Measurements from ENCODE around the gene SMAD7. TPM values are rescaled to one million over a fixed set of nuclear protein-coding genes. Genes with fewer than 3 reads are reported as not detected.
A peak's percentile ranks its signal among the peaks of the same experiment; 100 is the strongest.

The SMAD7 gene
- total RNA-seq, 5 donors from 2014 or later (not counting 1 experiment from before 2014, with no cell fraction given) = 28.5 to 138 (median 57.7) TPM

- Mint-ChIP-seq H3K36me3 (peaks cover 33% of the 10 kb centered on the region), H3K9me3 (no peaks in the 10 kb centered on the region), H3K27ac (no peak overlapping the region), H3K4me3 (no peak overlapping the region), H3K27me3 (no peaks in the 10 kb centered on the region), H3K4me1 (peaks cover 44 to 53% (median 48%) of the 10 kb centered on the region in 3 donors)
- POLR2A ChIA-PET = interaction anchor here in 1 of 2 donors (1.0 kb wide), 1 partner anchor 34 kb away, joined by 3 read pairs; no protein-coding TSS in a partner anchor
- WGBS (ENCODE audit: insufficient coverage) = 100% methylated on average over 1 of the region's 3 CpGs
- H3K9me3 ChIP-seq = no peaks in the 10 kb centered on the region
- H3K4me1 ChIP-seq (ENCODE audit: control insufficient read depth in 1 of 2, extremely low read depth in 1 of 2, insufficient read depth in 2 of 2, low read length in 2 of 2) = peaks cover 18 to 29% of the 10 kb centered on the region in 2 experiments
- DNase-seq = no peak
- CTCF ChIA-PET = no interaction called here
- H3K4me3 ChIP-seq (ENCODE audit: control insufficient read depth in 1 of 2, extremely low read depth in 1 of 2, low read length in 1 of 2) = no peak overlapping the region
- ATAC-seq (replicated peaks in 1 of 4) = no peak
- H3K27ac ChIP-seq (ENCODE audit: low read length) = no peak overlapping the region
- H3K27me3 ChIP-seq (replicated peaks in 1 of 2; ENCODE audit: control insufficient read depth in 2 of 2, extremely low read depth in 1 of 2, insufficient read depth in 2 of 2, low read length in 1 of 2) = no peaks in the 10 kb centered on the region
- peaks cover 9 to 24% of the 10 kb centered on the region in 2 donors for H3K36me3 ChIP-seq (ENCODE audit: control insufficient read depth in 2 of 2, extremely low read depth in 1 of 2, insufficient read depth in 1 of 2, low read length in 1 of 2)
Measured at GRCh38 chr18:48919547-48919946, 31.2 kb downstream of the SMAD7 start.

- no peak for DNase-seq
- H3K4me3 Mint-ChIP-seq = no peak overlapping the region
- 100% methylated on average over 3 of the region's 9 CpGs for WGBS (ENCODE audit: insufficient coverage)
Measured at GRCh38 chr18:48918660-48919456, 31.9 kb downstream of the SMAD7 start.

GRCh38 chr18:48917579-48918517 is 32.9 kb downstream of the SMAD7 start:
- Mint-ChIP-seq H3K27ac (peak overlapping the region in 1 of 2 donors; percentile 52), H3K4me3 (no peak overlapping the region), H3K36me3 (peaks cover 22% of the 10 kb centered on the region), H3K27me3 (no peaks in the 10 kb centered on the region), H3K4me1 (peaks cover 33 to 44% (median 36%) of the 10 kb centered on the region in 3 donors), H3K9me3 (no peaks in the 10 kb centered on the region)
- ATAC-seq (replicated peaks in 1 of 4) = no peak
- Histone ChIP-seq H3K4me1 (ENCODE audit: control insufficient read depth in 1 of 2, extremely low read depth in 1 of 2, insufficient read depth in 2 of 2, low read length in 2 of 2) (peaks cover 4 to 19% of the 10 kb centered on the region in 2 experiments), H3K4me3 (ENCODE audit: control insufficient read depth in 1 of 2, extremely low read depth in 1 of 2, low read length in 1 of 2) (no peak overlapping the region), H3K27ac (ENCODE audit: low read length) (no peak overlapping the region), H3K27me3 (replicated peaks in 1 of 2; ENCODE audit: control insufficient read depth in 2 of 2, extremely low read depth in 1 of 2, insufficient read depth in 2 of 2, low read length in 1 of 2) (no peaks in the 10 kb centered on the region), H3K36me3 (ENCODE audit: control insufficient read depth in 2 of 2, extremely low read depth in 1 of 2, insufficient read depth in 1 of 2, low read length in 1 of 2) (peaks cover 9 to 24% of the 10 kb centered on the region in 2 donors), H3K9me3 (no peaks in the 10 kb centered on the region)
- 81% methylated on average over 19 of the region's 26 CpGs for WGBS (ENCODE audit: insufficient coverage)
- no peak for DNase-seq
- POLR2A ChIA-PET = interaction anchor here in 1 of 2 donors (1.0 kb wide), 1 partner anchor 23 kb away, joined by 4 read pairs; no protein-coding TSS in a partner anchor
- CTCF ChIA-PET = no interaction called here

More at GRCh38 chr18:48918660-48919456, 31.9 kb downstream of the SMAD7 start:
- ChIA-PET POLR2A (interaction anchor here in 1 of 2 donors (1.0 kb wide), 2 partner anchors 22 to 34 kb away, joined by 3 to 4 read pairs; no protein-coding TSS in a partner anchor), CTCF (no interaction called here)
- no peak overlapping the region for H3K4me3 ChIP-seq (ENCODE audit: control insufficient read depth in 1 of 2, extremely low read depth in 1 of 2, low read length in 1 of 2)
- no peaks in the 10 kb centered on the region for H3K9me3 ChIP-seq
- no peak overlapping the region for H3K27ac ChIP-seq (ENCODE audit: low read length)
- H3K27ac Mint-ChIP-seq = no peak overlapping the region
- peaks cover 9 to 24% of the 10 kb centered on the region in 2 donors for H3K36me3 ChIP-seq (ENCODE audit: control insufficient read depth in 2 of 2, extremely low read depth in 1 of 2, insufficient read depth in 1 of 2, low read length in 1 of 2)
- H3K4me1 Mint-ChIP-seq = peaks cover 37 to 47% (median 41%) of the 10 kb centered on the region in 3 donors
- no peaks in the 10 kb centered on the region for H3K27me3 ChIP-seq (replicated peaks in 1 of 2; ENCODE audit: control insufficient read depth in 2 of 2, extremely low read depth in 1 of 2, insufficient read depth in 2 of 2, low read length in 1 of 2)
- no peaks in the 10 kb centered on the region for H3K27me3 Mint-ChIP-seq
- no peak for ATAC-seq (replicated peaks in 1 of 4)
- peaks cover 14 to 22% of the 10 kb centered on the region in 2 experiments for H3K4me1 ChIP-seq (ENCODE audit: control insufficient read depth in 1 of 2, extremely low read depth in 1 of 2, insufficient read depth in 2 of 2, low read length in 2 of 2)
- H3K36me3 Mint-ChIP-seq = peaks cover 31% of the 10 kb centered on the region
- H3K9me3 Mint-ChIP-seq = no peaks in the 10 kb centered on the region

- Histone ChIP-seq H3K9me3 (no peaks in the 10 kb centered on the region), H3K4me3 (ENCODE audit: control insufficient read depth in 1 of 2, extremely low read depth in 1 of 2, low read length in 1 of 2) (no peak overlapping the region), H3K27ac (ENCODE audit: low read length) (no peak overlapping the region), H3K36me3 (ENCODE audit: control insufficient read depth in 2 of 2, extremely low read depth in 1 of 2, insufficient read depth in 1 of 2, low read length in 1 of 2) (peaks cover 5 to 15% of the 10 kb centered on the region in 2 donors), H3K27me3 (replicated peaks in 1 of 2; ENCODE audit: control insufficient read depth in 2 of 2, extremely low read depth in 1 of 2, insufficient read depth in 2 of 2, low read length in 1 of 2) (no peaks in the 10 kb centered on the region), H3K4me1 (ENCODE audit: control insufficient read depth in 1 of 2, extremely low read depth in 1 of 2, insufficient read depth in 2 of 2, low read length in 2 of 2) (peaks cover 0 to 11% of the 10 kb centered on the region in 2 experiments)
- CTCF ChIA-PET = interaction anchor here (0.7 to 0.9 kb wide), 2 partner anchors 13 to 130 kb away, joined by 5 read pairs; no protein-coding TSS in a partner anchor
- peak overlapping the region in 1 of 2 donors; percentile 53 for H3K27ac Mint-ChIP-seq
- H3K4me1 Mint-ChIP-seq = peaks cover 19 to 30% (median 26%) of the 10 kb centered on the region in 3 donors
- ATAC-seq (replicated peaks in 1 of 4) (no peak), DNase-seq (no peak)
- POLR2A ChIA-PET = no interaction called here
- H3K9me3 Mint-ChIP-seq = no peaks in the 10 kb centered on the region
- no peak overlapping the region for H3K4me3 Mint-ChIP-seq
- 89% methylated on average over 8 of the region's 10 CpGs for WGBS (ENCODE audit: insufficient coverage)
- peaks cover 12% of the 10 kb centered on the region for H3K36me3 Mint-ChIP-seq
- no peaks in the 10 kb centered on the region for H3K27me3 Mint-ChIP-seq
Measured at GRCh38 chr18:48915626-48916425, 34.9 kb downstream of the SMAD7 start.

GRCh38 chr18:48914581-48915251 is 36.0 kb downstream of the SMAD7 start:
- CTCF ChIA-PET = no interaction called here
- Mint-ChIP-seq H3K9me3 (no peaks in the 10 kb centered on the region), H3K36me3 (peaks cover 3% of the 10 kb centered on the region), H3K4me1 (peaks cover 22 to 30% (median 26%) of the 10 kb centered on the region in 3 donors), H3K27me3 (no peaks in the 10 kb centered on the region), H3K27ac (no peak overlapping the region), H3K4me3 (no peak overlapping the region)
- H3K9me3 ChIP-seq = no peaks in the 10 kb centered on the region
- POLR2A ChIA-PET = interaction anchor here in 1 of 2 donors (0.5 to 0.6 kb wide), 2 partner anchors 87 to 131 kb away, joined by 3 read pairs; no protein-coding TSS in a partner anchor
- DNase-seq (no peak), ATAC-seq (replicated peaks in 1 of 4) (no peak)
- peaks cover 0 to 7% of the 10 kb centered on the region in 2 donors for H3K36me3 ChIP-seq (ENCODE audit: control insufficient read depth in 2 of 2, extremely low read depth in 1 of 2, insufficient read depth in 1 of 2, low read length in 1 of 2)
- WGBS (ENCODE audit: insufficient coverage) = 91% methylated on average over 7 of the region's 12 CpGs
- H3K27me3 ChIP-seq (replicated peaks in 1 of 2; ENCODE audit: control insufficient read depth in 2 of 2, extremely low read depth in 1 of 2, insufficient read depth in 2 of 2, low read length in 1 of 2) = no peaks in the 10 kb centered on the region
- H3K4me3 ChIP-seq (ENCODE audit: control insufficient read depth in 1 of 2, extremely low read depth in 1 of 2, low read length in 1 of 2) = no peak overlapping the region
- peaks cover 5 to 21% of the 10 kb centered on the region in 2 experiments for H3K4me1 ChIP-seq (ENCODE audit: control insufficient read depth in 1 of 2, extremely low read depth in 1 of 2, insufficient read depth in 2 of 2, low read length in 2 of 2)
- no peak overlapping the region for H3K27ac ChIP-seq (ENCODE audit: low read length)

Measured in T-cell (primary cell).